ENCODE measurements around the gene TBC1D1.

TBC1D1 gene

GRCh38 chr4:38002451-38003071 lies 111.7 kb downstream of the TBC1D1 start:
- no peak for TF ChIP-seq CTCF (IDR thresholded peaks at IDR 0.05)
- no peak overlapping the region for H3K9ac ChIP-seq
- no peak overlapping the region for H3K4me3 ChIP-seq (ENCODE audit: low read depth, low read length)
- no peaks in the 10 kb centered on the region for H3K27me3 ChIP-seq (ENCODE audit: control insufficient read depth, insufficient read depth, low read length)
- H3K4me1 ChIP-seq = peaks cover 34% of the 10 kb centered on the region
- peaks cover 36% of the 10 kb centered on the region for H3K79me2 ChIP-seq
- no peaks in the 10 kb centered on the region for H3K9me3 ChIP-seq (ENCODE audit: control insufficient read depth, low read length)
- H3K36me3 ChIP-seq (ENCODE audit: control insufficient read depth, insufficient read depth, low read length) = no peaks in the 10 kb centered on the region
- no peak overlapping the region for H3K4me2 ChIP-seq (ENCODE audit: low read length)
- H3K27ac ChIP-seq = peak overlapping the region; percentile 86
- no peak overlapping the region for H2AFZ ChIP-seq

DNA sequence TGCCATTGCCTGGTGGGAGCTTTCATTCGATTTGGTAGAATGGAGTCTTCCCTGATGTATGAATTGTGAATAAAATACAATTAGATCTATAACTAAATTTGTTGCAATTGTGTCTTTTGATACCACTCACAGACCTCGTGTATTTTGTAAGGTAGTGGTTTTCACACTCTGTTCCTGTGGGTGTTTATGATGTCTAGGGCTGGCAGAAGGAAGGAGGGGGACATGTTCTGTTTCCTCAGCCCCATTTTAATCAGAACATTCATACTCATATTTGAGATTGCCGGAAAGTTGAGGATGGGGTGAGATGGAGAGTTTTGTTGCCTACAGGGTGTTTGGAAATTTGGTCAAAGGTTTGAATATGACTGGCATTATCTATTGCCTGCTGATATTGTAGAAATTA lies 112.2 kb downstream of the TBC1D1 start:
- H3K4me1 ChIP-seq = peaks cover 31% of the 10 kb centered on the region
- H3K4me3 ChIP-seq (ENCODE audit: low read depth, low read length) = no peak overlapping the region
- peaks cover 38% of the 10 kb centered on the region for H3K79me2 ChIP-seq
- H2AFZ ChIP-seq = no peak overlapping the region
- no peaks in the 10 kb centered on the region for H3K36me3 ChIP-seq (ENCODE audit: control insufficient read depth, insufficient read depth, low read length)
- no peak for TF ChIP-seq CTCF (IDR thresholded peaks at IDR 0.05)
- no peaks in the 10 kb centered on the region for H3K9me3 ChIP-seq (ENCODE audit: control insufficient read depth, low read length)
- peak overlapping the region; percentile 86 for H3K27ac ChIP-seq
- no peak overlapping the region for H3K4me2 ChIP-seq (ENCODE audit: low read length)
- H3K27me3 ChIP-seq (ENCODE audit: control insufficient read depth, insufficient read depth, low read length) = no peaks in the 10 kb centered on the region
- no peak overlapping the region for H3K9ac ChIP-seq

GRCh38 chr4:38003628-38004027 lies 112.7 kb downstream of the TBC1D1 start:
- Histone ChIP-seq H3K27me3 (ENCODE audit: control insufficient read depth, insufficient read depth, low read length) (no peaks in the 10 kb centered on the region), H3K79me2 (peaks cover 38% of the 10 kb centered on the region), H3K9ac (no peak overlapping the region), H3K27ac (peak overlapping the region; percentile 86), H3K4me3 (ENCODE audit: low read depth, low read length) (no peak overlapping the region), H2AFZ (no peak overlapping the region), H3K36me3 (ENCODE audit: control insufficient read depth, insufficient read depth, low read length) (no peaks in the 10 kb centered on the region), H3K4me2 (ENCODE audit: low read length) (no peak overlapping the region), H3K4me1 (peaks cover 32% of the 10 kb centered on the region), H3K9me3 (ENCODE audit: control insufficient read depth, low read length) (no peaks in the 10 kb centered on the region)
- TF ChIP-seq CTCF (IDR thresholded peaks at IDR 0.05) = no peak

DNA sequence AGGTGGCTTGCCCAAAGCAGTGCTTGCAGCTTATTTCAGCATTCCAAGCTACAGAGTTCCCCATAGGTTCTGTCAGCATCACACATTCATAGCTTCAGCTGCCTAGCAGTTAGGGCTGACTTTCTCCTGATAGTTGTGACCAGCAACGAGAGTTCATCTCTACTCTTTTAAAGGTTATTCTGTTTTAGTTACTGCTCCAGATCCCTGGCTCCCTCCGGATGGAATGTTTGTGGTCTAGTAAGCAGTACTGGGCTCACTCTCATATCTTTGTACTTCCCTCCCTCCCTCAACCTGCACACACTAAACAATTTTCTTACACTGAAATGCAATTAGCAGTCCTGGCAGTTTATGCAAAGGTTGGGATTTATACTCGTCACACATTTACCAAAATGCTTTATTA lies 113.2 kb downstream of the TBC1D1 start:
- Histone ChIP-seq H3K4me3 (ENCODE audit: low read depth, low read length) (no peak overlapping the region), H3K4me2 (ENCODE audit: low read length) (no peak overlapping the region), H2AFZ (no peak overlapping the region), H3K4me1 (peaks cover 37% of the 10 kb centered on the region), H3K79me2 (peaks cover 38% of the 10 kb centered on the region), H3K27ac (peak overlapping the region; percentile 86), H3K9ac (no peak overlapping the region), H3K36me3 (ENCODE audit: control insufficient read depth, insufficient read depth, low read length) (no peaks in the 10 kb centered on the region), H3K9me3 (ENCODE audit: control insufficient read depth, low read length) (no peaks in the 10 kb centered on the region), H3K27me3 (ENCODE audit: control insufficient read depth, insufficient read depth, low read length) (no peaks in the 10 kb centered on the region)
- TF ChIP-seq CTCF (IDR thresholded peaks at IDR 0.05) = no peak

DNA sequence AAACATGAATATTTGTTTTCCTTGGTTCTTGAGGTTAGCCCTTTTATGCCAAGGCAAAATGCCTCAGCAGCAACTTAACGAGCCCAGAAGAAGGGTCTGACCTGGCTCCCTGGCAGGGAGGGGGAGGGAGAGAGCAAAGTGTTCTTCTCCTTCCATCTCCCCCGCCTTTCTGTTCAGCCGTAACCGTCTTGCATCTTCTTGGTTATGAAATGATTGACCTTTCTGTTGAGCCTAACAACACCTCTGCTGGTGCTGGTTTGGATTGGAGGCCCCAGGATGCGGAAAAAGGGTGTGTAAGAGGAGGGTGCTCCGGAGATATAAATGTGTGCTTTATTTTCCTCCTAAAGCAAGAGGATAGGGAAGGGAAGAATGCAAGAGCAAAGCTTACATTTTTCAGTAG lies 114.0 kb downstream of the TBC1D1 start:
- Histone ChIP-seq H3K9ac (no peak overlapping the region), H3K9me3 (ENCODE audit: control insufficient read depth, low read length) (no peaks in the 10 kb centered on the region), H3K4me1 (peaks cover 34% of the 10 kb centered on the region), H3K27ac (peak overlapping the region; percentile 86), H3K79me2 (peaks cover 30% of the 10 kb centered on the region), H3K4me3 (ENCODE audit: low read depth, low read length) (no peak overlapping the region), H2AFZ (peak overlapping the region; percentile 3), H3K4me2 (ENCODE audit: low read length) (peak overlapping the region; percentile 21), H3K36me3 (ENCODE audit: control insufficient read depth, insufficient read depth, low read length) (no peaks in the 10 kb centered on the region), H3K27me3 (ENCODE audit: control insufficient read depth, insufficient read depth, low read length) (no peaks in the 10 kb centered on the region)
- no peak for TF ChIP-seq CTCF (IDR thresholded peaks at IDR 0.05)

Data from parathyroid adenoma (tissue), 2 donors.